Right lobe of liver (tissue), 6 donors: ENCODE data around the gene SCD. TPM values are rescaled to one million over a fixed set of nuclear protein-coding genes. Genes with fewer than 3 reads are reported as not detected.

ENCODE experiments used
- ATAC-seq, 4 donors: fragments of 200-7000 bp; cut with Tn5 transposase; one replicate each; pipeline ENCODE4 v1.9.1; 2020; ENCODE audit warnings: mild to moderate bottlenecking in 4 of 4, moderate library complexity in 4 of 4
- DNase-seq, 3 donors: peaks; one replicate each; pipeline ENCODE4 v3.0.0-alpha.2; 2020
- H3K27ac ChIP-seq, 3 donors: fragments of 200-600 bp; one replicate each; pipeline ENCODE4 v1.8.0; 2022
- H3K27me3 ChIP-seq, 2 donors: fragments of 200-600 bp; one replicate each; pipeline ENCODE4 v1.8.0; 2022
- H3K36me3 ChIP-seq, 4 donors: fragments of 200-600 bp; sonication (generic) in 1 of 4; one replicate each; pipeline versions ENCODE4 v1.5.1 to v1.8.0; 2017 to 2022; ENCODE audit warnings: control low read depth in 1 of 4
- H3K4me1 ChIP-seq, 4 donors: fragments of 200-600 bp; sonication (generic) in 1 of 4; one replicate each; pipeline versions ENCODE4 v1.5.1 to v1.8.0; 2017 to 2022; ENCODE audit warnings: control low read depth in 1 of 4
- H3K4me3 ChIP-seq, 3 donors: fragments of 200-600 bp; one replicate each; pipeline ENCODE4 v1.8.0; 2022
- H3K9me3 ChIP-seq, 4 donors: fragments of 200-600 bp; sonication (generic) in 1 of 4; one replicate each; pipeline versions ENCODE4 v1.5.1 to v1.8.0; 2017 to 2022; ENCODE audit warnings: control low read depth in 1 of 4
- POLR2A ChIP-seq: fragments of 450-650 bp; IDR thresholded peaks from one replicate; pipeline ENCODE4 v1.6.1; 2017; ENCODE audit warnings: antibody characterized with exemption, mild to moderate bottlenecking
- WGBS: methylation state at CpG from one replicate; pipeline ENCODE4 v1.1.6; 2018; ENCODE audit warnings: low coverage, low lambda C conversion rate; ENCODE audit not compliant: insufficient coverage; ENCODE audit errors: missing lambda C conversion rate; 5-methylcytosine and 5-hydroxymethylcytosine counted together
- intact Hi-C, 2 donors: fragments of 100-400 bp; cut with DNase I; formaldehyde crosslinking; loops; one replicate each; pipeline versions ENCODE4 v1.11.2 to v1.14.1; 2022
- total RNA-seq, 6 experiments: library from RNA; depleted of rRNA in 2 of 6; stranded (reverse); fragments of >200 nt in 2 of 6; fragmentation: NEBNext Ultra II Directional in 3 of 6; extraction: Animal tissue kit (Norgen Biotek cat#: 25700) in 3 of 6; gene quantifications; one replicate each; pipeline versions ENCODE4 v1.1.0 to v1.2.4, GENCODE V29; 2016 to 2023
- TF ChIP-seq, protein P1 (sequence below), 4 donors: fragments of 200-600 bp in 3 of 4; fragments of 450-650 bp in 1 of 4; IDR thresholded peaks; one replicate each; pipeline versions ENCODE4 v1.5.1 to v1.8.0; 2016 to 2022; ENCODE audit warnings: antibody characterized with exemption in 4 of 4, mild to moderate bottlenecking in 2 of 4
- donor health status: DM: no; HTN: yes; CAD: no.
- donor health status: DM: no; HTN: no; CAD: no.
- donor health status: DM: no; HTN: no; CAD: no.
- donor health status: DM: no; HTN: yes; CAD: no.
- donor health status: DM: no; HTN: yes; CAD: no.

SCD gene
- total RNA-seq, 6 experiments from 2014 or later = 38.3 to 599 (median 220) TPM

DNA sequence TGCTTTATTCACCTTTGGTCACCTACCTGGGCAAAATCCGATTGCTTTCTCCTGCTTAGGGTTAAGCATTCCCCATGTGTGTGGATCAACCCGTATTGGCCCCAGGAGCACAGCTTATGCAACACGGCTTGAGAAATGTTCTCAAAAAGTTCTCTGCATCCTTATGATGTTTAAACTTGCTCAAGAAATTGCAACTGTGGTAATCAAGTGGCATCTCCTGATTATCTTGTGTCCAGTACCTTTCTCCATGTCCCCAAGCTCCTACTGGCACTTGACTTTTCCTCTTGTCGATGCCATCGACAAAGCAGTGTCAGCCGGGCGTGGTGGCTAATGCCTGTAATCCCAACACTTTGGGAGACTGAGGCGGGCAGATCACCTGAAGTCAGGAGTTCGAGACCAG, 12.3 kb upstream of the SCD start:
- no peak overlapping the region for H3K4me3 ChIP-seq
- TF ChIP-seq, protein P1, sequence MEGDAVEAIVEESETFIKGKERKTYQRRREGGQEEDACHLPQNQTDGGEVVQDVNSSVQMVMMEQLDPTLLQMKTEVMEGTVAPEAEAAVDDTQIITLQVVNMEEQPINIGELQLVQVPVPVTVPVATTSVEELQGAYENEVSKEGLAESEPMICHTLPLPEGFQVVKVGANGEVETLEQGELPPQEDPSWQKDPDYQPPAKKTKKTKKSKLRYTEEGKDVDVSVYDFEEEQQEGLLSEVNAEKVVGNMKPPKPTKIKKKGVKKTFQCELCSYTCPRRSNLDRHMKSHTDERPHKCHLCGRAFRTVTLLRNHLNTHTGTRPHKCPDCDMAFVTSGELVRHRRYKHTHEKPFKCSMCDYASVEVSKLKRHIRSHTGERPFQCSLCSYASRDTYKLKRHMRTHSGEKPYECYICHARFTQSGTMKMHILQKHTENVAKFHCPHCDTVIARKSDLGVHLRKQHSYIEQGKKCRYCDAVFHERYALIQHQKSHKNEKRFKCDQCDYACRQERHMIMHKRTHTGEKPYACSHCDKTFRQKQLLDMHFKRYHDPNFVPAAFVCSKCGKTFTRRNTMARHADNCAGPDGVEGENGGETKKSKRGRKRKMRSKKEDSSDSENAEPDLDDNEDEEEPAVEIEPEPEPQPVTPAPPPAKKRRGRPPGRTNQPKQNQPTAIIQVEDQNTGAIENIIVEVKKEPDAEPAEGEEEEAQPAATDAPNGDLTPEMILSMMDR (IDR thresholded peaks at IDR 0.05) = no peak
- no peak for TF ChIP-seq POLR2A
- intact Hi-C loops = loop anchor here (5.0 to 10.0 kb wide), 2 partner anchors 103 to 170 kb away; no protein-coding TSS in a partner anchor
- H3K4me1 ChIP-seq = peaks cover 0 to 4% (median 0%) of the 10 kb centered on the region in 4 donors
- DNase-seq = no peak
- 77% methylated on average over 9 of the region's 9 CpGs for WGBS
- no peak for ATAC-seq
- H3K27me3 ChIP-seq = no peaks in the 10 kb centered on the region
- no peaks in the 10 kb centered on the region for H3K36me3 ChIP-seq
- no peaks in the 10 kb centered on the region for H3K9me3 ChIP-seq
- no peak overlapping the region for H3K27ac ChIP-seq

DNA sequence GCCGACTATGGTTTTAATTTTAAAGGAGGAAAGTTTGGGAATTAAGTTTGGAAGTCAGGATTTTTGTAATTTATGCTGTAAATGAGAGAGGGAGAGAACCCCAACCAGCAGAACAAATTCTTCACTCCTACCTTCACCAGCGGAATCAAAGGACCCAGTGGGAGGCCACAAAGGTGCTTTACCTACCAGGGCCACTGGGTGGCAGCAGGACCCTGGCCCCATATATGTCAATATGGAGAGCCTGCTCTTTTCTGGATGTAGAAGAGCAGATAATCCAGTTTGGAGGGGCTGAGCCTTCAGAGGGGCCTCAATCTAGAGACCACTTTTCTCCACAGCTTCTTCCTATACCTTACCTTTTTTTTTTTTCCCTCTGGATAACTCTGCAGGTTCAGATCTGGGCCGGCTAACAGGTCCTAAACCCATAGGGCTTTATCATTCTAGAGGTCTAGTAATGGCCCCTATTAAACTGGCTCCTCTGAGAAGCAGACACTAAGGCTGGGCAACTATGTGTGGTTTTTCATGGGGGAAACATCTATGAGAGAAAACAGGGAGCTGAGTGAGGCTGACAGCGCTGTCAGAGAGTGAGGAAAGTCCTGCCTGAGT, 8.5 kb upstream of the SCD start:
- Histone ChIP-seq H3K36me3 (no peaks in the 10 kb centered on the region), H3K27ac (no peak overlapping the region), H3K27me3 (no peaks in the 10 kb centered on the region), H3K4me3 (no peak overlapping the region), H3K9me3 (no peaks in the 10 kb centered on the region), H3K4me1 (peaks cover 3 to 36% (median 13%) of the 10 kb centered on the region in 4 donors)
- intact Hi-C loops = loop anchor here in 1 of 2 donors (2.0 to 10.0 kb wide), 2 partner anchors 94 to 166 kb away; no protein-coding TSS in a partner anchor
- peak; percentile 73 to 82 (median 78) for DNase-seq
- peak; percentile 52 to 68 (median 60) for ATAC-seq
- WGBS = 48% methylated on average over 4 of the region's 4 CpGs
- no peak for TF ChIP-seq POLR2A
- TF ChIP-seq, protein P1 (IDR thresholded peaks at IDR 0.05) = peak; percentile 87 to 95 (median 92)

DNA sequence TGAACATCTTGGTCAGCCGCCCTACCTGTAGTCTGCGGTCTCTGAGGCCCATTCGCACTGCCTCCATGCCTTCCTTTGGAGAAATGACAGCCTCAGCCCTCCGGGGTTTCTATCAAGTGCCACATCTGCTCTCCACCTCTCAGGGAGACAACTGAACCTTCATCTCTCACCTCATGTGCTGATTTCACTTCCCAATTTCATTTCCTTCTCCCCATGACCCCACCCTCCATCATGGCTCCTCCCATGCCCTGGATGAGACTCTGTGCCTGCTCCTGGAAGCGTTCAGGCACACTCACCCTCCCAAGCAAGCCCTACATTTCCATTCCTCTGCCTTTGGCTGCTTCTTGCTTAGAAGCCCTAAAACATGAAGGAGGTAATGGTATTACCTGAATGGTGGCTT, 7.8 kb upstream of the SCD start:
- intact Hi-C loops = loop anchor here in 1 of 2 donors (2.0 to 10.0 kb wide), 2 partner anchors 94 to 166 kb away; no protein-coding TSS in a partner anchor
- Histone ChIP-seq H3K9me3 (no peaks in the 10 kb centered on the region), H3K27ac (no peak overlapping the region), H3K27me3 (no peaks in the 10 kb centered on the region), H3K4me3 (no peak overlapping the region), H3K36me3 (no peaks in the 10 kb centered on the region), H3K4me1 (peaks cover 3 to 36% (median 13%) of the 10 kb centered on the region in 4 donors)
- ATAC-seq (no peak), DNase-seq (no peak)
- TF ChIP-seq, protein P1 (IDR thresholded peaks at IDR 0.05) = no peak
- no peak for TF ChIP-seq POLR2A
- 39% methylated on average over 3 of the region's 5 CpGs for WGBS

DNA sequence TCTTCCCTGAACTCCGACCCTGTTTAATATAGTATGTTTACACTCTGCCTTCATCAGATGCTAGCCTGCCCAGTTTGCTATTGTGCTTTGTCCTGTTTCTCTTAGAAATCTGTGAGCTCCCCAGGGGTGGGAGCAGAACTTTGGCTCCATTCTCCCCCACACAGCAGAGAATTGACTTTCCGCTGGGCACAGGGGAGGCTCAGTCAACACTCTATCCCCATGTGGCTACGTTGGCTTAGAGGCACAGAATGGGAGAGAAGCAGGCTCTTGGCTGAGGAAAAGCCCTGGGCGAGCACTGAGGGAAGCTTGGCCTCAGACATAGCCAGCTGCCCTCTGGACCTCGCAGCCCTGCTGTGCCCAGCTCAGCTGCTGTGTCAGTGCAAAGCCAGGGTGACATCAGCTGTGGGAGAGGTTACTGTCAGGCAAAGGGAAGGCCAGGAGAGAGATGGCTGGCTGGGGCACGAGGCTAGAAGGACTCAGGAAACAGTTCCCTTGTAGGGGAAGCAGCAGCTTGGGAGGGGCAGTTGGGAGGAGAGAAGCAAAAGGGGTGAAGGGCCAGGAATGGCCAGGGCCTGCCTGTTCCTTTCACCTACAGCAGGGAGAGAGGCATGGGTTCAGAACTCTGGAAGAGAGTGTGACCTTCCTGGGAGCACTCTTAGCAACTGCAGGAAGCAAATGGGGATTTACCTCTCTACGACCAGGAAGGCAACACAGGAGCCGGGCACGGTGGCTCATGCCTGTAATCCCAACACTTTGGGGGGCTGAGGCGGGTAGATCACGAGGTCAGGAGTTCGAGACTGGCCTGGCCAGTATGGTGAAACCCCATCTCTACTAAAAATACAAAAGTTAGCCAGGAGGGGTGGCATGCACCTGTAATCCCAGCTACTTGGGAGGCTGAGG, 5.8 kb upstream of the SCD start:
- intact Hi-C loops = no loop called here
- Histone ChIP-seq H3K9me3 (no peaks in the 10 kb centered on the region), H3K27ac (peak overlapping the region; percentile 61 to 87 (median 72)), H3K4me1 (peaks cover 3 to 47% (median 20%) of the 10 kb centered on the region in 4 donors), H3K36me3 (no peaks in the 10 kb centered on the region), H3K27me3 (no peaks in the 10 kb centered on the region), H3K4me3 (no peak overlapping the region)
- TF ChIP-seq, protein P1 (IDR thresholded peaks at IDR 0.05) = no peak
- peak; percentile 46 for TF ChIP-seq POLR2A
- DNase-seq = peak; percentile 88 to 96 (median 96)
- WGBS = 23% methylated on average over 12 of the region's 12 CpGs
- peak; percentile 85 to 94 (median 89) for ATAC-seq
